Esophagus muscularis mucosa (tissue), 4 donors: ENCODE data around the gene MYCBP2.

Experiments
- CTCF ChIP-seq, 3 experiments: fragments of 200-600 bp in 2 of 3; fragments of 450-650 bp in 1 of 3; sonication (generic) in 2 of 3; IDR thresholded peaks; one replicate each; pipeline ENCODE4 v1.5.1; 2017 to 2019; ENCODE audit warnings: antibody characterized with exemption in 3 of 3, mild to moderate bottlenecking in 2 of 3, moderate library complexity in 1 of 3
- EP300 ChIP-seq: sonication (generic); formaldehyde crosslinking; IDR thresholded peaks from one replicate; pipeline ENCODE4 v1.6.1; 2017; ENCODE audit warnings: antibody characterized with exemption
- POLR2A ChIP-seq: fragments of 450-650 bp; IDR thresholded peaks from one replicate; pipeline ENCODE4 v1.6.1; 2017; ENCODE audit warnings: antibody characterized with exemption, moderate library complexity, mild to moderate bottlenecking, low read depth
- POLR2AphosphoS5 ChIP-seq, 2 donors: sonication (generic); formaldehyde crosslinking; IDR thresholded peaks; one replicate each; pipeline ENCODE4 v1.6.1; 2017; ENCODE audit warnings: antibody characterized with exemption in 2 of 2

- TF ChIP-seq CTCF (IDR thresholded peaks at IDR 0.05), result no peak
- TF ChIP-seq POLR2A, result no peak
- TF ChIP-seq EP300, result no peak
- no peak for TF ChIP-seq POLR2AphosphoS5 (IDR thresholded peaks at IDR 0.05)
These were observed 158.7 kb downstream of the MYCBP2 start for GRCh38 chr13:77168237-77168636.
